ENCODE measurements around the gene POGK. TPM values are rescaled to one million over a fixed set of nuclear protein-coding genes. Genes with fewer than 3 reads are reported as not detected.
A peak's percentile ranks its signal among the peaks of the same experiment; 100 is the strongest.

Gene POGK
- total and polyA plus RNA-seq, 9 of the 15 experiments (the other 6 are each of a cell fraction or from before 2014, with no cell fraction given), result 6.1 to 44.5 (median 24.3) TPM

DNA sequence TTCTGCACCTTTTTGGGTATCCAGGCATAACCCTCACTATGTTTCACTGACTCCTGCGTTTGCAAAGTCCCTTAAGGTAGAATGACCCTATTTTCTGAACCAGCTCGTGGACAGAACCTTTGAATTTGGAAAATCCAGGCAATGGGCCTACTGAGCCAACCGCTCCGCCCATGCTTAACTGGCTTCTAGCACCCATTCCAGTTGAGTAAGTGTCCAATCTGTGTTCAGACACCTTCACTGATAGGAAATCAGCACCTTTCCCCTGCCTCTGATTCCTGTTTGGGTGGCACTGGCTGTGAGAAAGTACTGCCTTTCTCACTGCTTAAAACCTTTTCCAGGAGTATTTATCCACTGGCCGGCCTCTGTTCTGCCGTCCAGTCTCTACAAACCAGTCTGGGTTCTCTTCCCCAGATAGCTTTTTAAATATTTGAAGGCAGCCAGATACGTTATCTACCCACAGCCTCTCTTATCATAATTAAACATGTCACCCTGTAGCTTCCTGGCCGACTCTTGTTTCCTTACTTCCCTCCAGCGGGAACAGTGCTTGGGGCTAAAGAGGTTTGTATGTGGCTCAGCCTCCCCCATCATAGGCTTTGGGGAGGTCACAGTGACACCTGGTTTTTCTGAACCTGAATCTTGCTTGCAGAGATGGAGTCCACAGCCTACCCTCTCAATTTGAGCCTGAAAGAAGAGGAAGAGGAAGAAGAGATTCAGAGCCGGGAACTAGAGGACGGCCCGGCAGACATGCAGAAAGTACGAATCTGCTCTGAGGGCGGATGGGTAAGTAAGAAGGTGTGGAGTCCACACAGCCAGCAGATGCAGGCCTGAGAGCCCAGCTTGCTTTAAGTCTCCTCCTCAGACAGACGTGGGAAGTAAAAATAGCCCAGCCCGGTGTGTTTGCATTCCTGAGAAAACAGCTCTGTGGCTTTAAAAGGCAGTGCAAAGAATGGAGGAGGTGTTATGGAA is 1.3 kb downstream of the POGK start (continued):
- no peak for TF ChIP-seq ATF6 (CRISPR knock-in tag; IDR thresholded peaks at IDR 0.05)
- no peak for TF ChIP-seq TAF1 (IDR thresholded peaks at IDR 0.05; ENCODE audit: control insufficient read depth, extremely low read depth, insufficient read depth, low read length, severe bottlenecking)
- TF ChIP-seq MCM2 (IDR thresholded peaks at IDR 0.05; ENCODE audit: low read depth), result no peak
- TF ChIP-seq KLF13 (tag; IDR thresholded peaks at IDR 0.05; ENCODE audit: borderline replicate concordance, low read depth), result no peak
- no peak for TF ChIP-seq ZNF316 (IDR thresholded peaks at IDR 0.05)
- TF ChIP-seq ZNF586 (CRISPR knock-in tag; conservative IDR thresholded peaks at IDR 0.05), result no peak
- no peak for TF ChIP-seq NELFE (IDR thresholded peaks at IDR 0.05; ENCODE audit: insufficient read depth, insufficient read length)
- peak; percentile 54 for TF ChIP-seq SMAD4 (CRISPR knock-in tag; conservative IDR thresholded peaks at IDR 0.05)
- no peak for TF ChIP-seq TAF7 (tag; IDR thresholded peaks at IDR 0.05)
- TF ChIP-seq TGIF2 (CRISPR knock-in tag; IDR thresholded peaks at IDR 0.05), result no peak
- TF ChIP-seq ZNF253 (CRISPR knock-in tag; conservative IDR thresholded peaks at IDR 0.05), result no peak
- TF ChIP-seq HMG20A (CRISPR knock-in tag; conservative IDR thresholded peaks at IDR 0.05), result no peak
- TF ChIP-seq SNRNP70 (optimal IDR thresholded peaks at IDR 0.05; ENCODE audit: low read depth, low read length), result no peak
- no peak for TF ChIP-seq DIDO1 (tag; IDR thresholded peaks at IDR 0.05; ENCODE audit: low read depth)
- TF ChIP-seq ZNF778 (CRISPR knock-in tag; IDR thresholded peaks at IDR 0.05), result no peak
- TF ChIP-seq ZBTB17 (CRISPR knock-in tag; IDR thresholded peaks at IDR 0.05), result no peak
- TF ChIP-seq STAG1 (CRISPR knock-in tag; IDR thresholded peaks at IDR 0.05; ENCODE audit: borderline replicate concordance), result no peak
- TF ChIP-seq TCF15 (CRISPR knock-in tag; IDR thresholded peaks at IDR 0.05), result no peak
- no peak; the same call in 1 of the 2 replicates for TF ChIP-seq MYC (IDR thresholded peaks at IDR 0.05; ENCODE audit: low read depth, low read length)
- TF ChIP-seq MYC (CRISPR knock-in tag; IDR thresholded peaks at IDR 0.05; ENCODE audit: borderline replicate concordance, low read depth), result no peak
- no peak for TF ChIP-seq PHTF2 (CRISPR knock-in tag; IDR thresholded peaks at IDR 0.05)
- peak; percentile 74 for TF ChIP-seq ZFX (CRISPR knock-in tag; IDR thresholded peaks at IDR 0.05)
- TF ChIP-seq ETS2 (tag; IDR thresholded peaks at IDR 0.05; ENCODE audit: borderline replicate concordance, poor library complexity, severe bottlenecking), result no peak
- TF ChIP-seq TSC22D4 (tag; IDR thresholded peaks at IDR 0.05), result no peak
- TF ChIP-seq ZEB2 (IDR thresholded peaks at IDR 0.05), result peak; percentile 84
- TF ChIP-seq, protein P1, sequence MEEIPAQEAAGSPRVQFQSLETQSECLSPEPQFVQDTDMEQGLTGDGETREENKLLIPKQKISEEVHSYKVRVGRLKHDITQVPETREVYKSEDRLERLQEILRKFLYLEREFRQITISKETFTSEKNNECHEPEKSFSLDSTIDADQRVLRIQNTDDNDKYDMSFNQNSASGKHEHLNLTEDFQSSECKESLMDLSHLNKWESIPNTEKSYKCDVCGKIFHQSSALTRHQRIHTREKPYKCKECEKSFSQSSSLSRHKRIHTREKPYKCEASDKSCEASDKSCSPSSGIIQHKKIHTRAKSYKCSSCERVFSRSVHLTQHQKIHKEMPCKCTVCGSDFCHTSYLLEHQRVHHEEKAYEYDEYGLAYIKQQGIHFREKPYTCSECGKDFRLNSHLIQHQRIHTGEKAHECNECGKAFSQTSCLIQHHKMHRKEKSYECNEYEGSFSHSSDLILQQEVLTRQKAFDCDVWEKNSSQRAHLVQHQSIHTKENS (CRISPR knock-in tag; IDR thresholded peaks at IDR 0.05), result no peak
- no peak for TF ChIP-seq KAT7 (CRISPR knock-in tag; IDR thresholded peaks at IDR 0.05; ENCODE audit: borderline replicate concordance)
